ENCODE results near the gene MYL3.

DNA sequence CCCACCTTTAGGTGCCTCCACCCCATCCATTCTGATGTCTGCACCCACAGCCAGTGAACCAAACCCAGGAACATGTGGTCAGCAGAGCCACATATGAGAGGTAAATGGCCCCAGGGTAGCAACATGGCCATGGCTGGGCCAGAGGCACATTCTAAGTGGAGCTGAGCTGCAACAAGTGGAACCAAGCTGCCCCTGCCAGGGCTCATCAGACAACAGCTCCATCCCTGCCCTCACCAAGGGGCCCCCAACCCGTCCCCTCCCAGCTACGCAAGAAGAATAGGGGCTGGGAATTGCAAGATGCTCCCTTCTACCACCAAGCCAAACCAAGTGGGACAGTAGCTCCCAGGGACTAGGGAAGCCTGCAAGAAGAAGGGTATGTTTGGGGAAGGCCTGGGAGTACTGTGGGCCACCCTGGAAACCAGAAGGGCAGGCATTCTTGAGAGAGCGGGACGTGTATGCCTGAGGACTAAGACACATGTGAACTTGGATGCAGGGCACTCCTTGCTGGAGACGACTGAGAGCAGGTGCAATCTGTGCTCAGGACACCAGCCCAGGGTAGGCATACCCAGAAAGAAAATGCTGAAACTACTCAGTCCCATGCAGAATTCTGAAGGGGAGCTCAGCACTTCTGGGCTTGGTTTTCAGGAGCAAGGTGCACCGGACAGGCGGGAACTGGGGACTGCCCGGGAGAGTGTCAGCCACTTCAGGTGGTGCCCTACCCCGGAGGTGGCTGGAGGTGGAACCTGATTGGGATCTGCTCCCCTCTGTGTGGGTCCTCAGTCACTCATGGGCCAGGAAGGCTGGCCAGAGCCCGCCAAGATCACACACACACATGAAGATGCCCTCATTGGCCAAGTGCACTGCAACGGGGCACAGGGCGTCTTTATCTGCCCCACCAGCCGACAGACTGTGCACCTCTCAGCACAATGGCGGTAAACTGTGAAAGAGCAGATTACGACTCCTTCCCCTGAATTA lies 9.5 kb downstream of the MYL3 start:
- no peak for TF ChIP-seq POLR2AphosphoS5 (IDR thresholded peaks at IDR 0.05)
- TF ChIP-seq POLR2A (IDR thresholded peaks at IDR 0.05), result no peak
- TF ChIP-seq, protein P1, sequence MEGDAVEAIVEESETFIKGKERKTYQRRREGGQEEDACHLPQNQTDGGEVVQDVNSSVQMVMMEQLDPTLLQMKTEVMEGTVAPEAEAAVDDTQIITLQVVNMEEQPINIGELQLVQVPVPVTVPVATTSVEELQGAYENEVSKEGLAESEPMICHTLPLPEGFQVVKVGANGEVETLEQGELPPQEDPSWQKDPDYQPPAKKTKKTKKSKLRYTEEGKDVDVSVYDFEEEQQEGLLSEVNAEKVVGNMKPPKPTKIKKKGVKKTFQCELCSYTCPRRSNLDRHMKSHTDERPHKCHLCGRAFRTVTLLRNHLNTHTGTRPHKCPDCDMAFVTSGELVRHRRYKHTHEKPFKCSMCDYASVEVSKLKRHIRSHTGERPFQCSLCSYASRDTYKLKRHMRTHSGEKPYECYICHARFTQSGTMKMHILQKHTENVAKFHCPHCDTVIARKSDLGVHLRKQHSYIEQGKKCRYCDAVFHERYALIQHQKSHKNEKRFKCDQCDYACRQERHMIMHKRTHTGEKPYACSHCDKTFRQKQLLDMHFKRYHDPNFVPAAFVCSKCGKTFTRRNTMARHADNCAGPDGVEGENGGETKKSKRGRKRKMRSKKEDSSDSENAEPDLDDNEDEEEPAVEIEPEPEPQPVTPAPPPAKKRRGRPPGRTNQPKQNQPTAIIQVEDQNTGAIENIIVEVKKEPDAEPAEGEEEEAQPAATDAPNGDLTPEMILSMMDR (IDR thresholded peaks at IDR 0.05), result no peak
- TF ChIP-seq EP300 (IDR thresholded peaks at IDR 0.05), result no peak
